A549 (cell line): ENCODE data around the gene ZNF423. TPM values are rescaled to one million over a fixed set of nuclear protein-coding genes. Genes with fewer than 3 reads are reported as not detected.

Experiments
- ATAC-seq, 2 experiments: fragments of 200-7000 bp in 1 of 2; fragments of >200 bp in 1 of 2; cut with Nextera tagmentation in 1 of 2; cut with Tn5 transposase in 1 of 2; 3 replicates each; pipeline versions ENCODE4 v1.8.0 to v1.9.1; 2018 to 2020; ENCODE audit warnings: mild to moderate bottlenecking in 1 of 2, moderate library complexity in 1 of 2
- CTCF ChIA-PET: fragments of 300-600 bp; sonication (Branson Sonifier 250); formaldehyde crosslinking; extraction: SDS; loops from one replicate; lab custom pipeline; 2021; ENCODE audit warnings: antibody characterized with exemption, inconsistent platforms; lab: Yijun Ruan, JAX
- POLR2A ChIA-PET: fragments of 350-600 bp; formaldehyde crosslinking; extraction: SDS; loops from one replicate; lab custom pipeline; 2021; ENCODE audit warnings: antibody characterized with exemption, inconsistent platforms; lab: Yijun Ruan, JAX
- DNase-seq, 2 experiments: peaks; one replicate each; pipeline versions ENCODE4 v3.0.0 to v3.0.0-alpha.2; 2011 to 2016; ENCODE audit warnings: low read depth in 1 of 2, low spot score in 1 of 2
- FAIRE-seq: peaks from 2 replicates; lab custom pipeline; 2011; peaks lifted over from hg19 to GRCh38; lab: Jason Lieb, UNC
- H3K27ac ChIP-seq, 2 experiments: fragments of >200 bp; sonication (Bioruptor Twin); formaldehyde crosslinking; 3 replicates each; pipeline ENCODE4 v1.5.1; 2016 to 2017
- H3K4me1 ChIP-seq: fragments of >200 bp; sonication (Bioruptor Twin); formaldehyde crosslinking; 3 replicates; pipeline ENCODE4 v1.6.1; 2016
- H3K4me2 ChIP-seq: fragments of >200 bp; sonication (Bioruptor Twin); formaldehyde crosslinking; 3 replicates; pipeline ENCODE4 v1.6.1; 2016
- H3K4me3 ChIP-seq: fragments of >200 bp; sonication (Bioruptor Twin); formaldehyde crosslinking; 3 replicates; pipeline ENCODE4 v1.5.1; 2016
- H3K9me3 ChIP-seq: fragments of >200 bp; sonication (Bioruptor Twin); formaldehyde crosslinking; 3 replicates; pipeline ENCODE4 v1.6.1; 2016
- CEBPB ChIP-seq, 2 experiments: fragments of >200 bp in 1 of 2; sonication (Bioruptor Twin) in 1 of 2; formaldehyde crosslinking in 1 of 2; IDR thresholded peaks; 2 replicates each; pipeline ENCODE4 v1.6.1; 2012 to 2016
- CHD2 ChIP-seq: fragments of 150-350 bp; IDR thresholded peaks from 2 replicates; pipeline ENCODE4 v1.6.1; 2014; ENCODE audit warnings: low read length; ENCODE audit not compliant: partially characterized antibody
- FOSB ChIP-seq: fragments of 250-450 bp; sonication (Bioruptor Pico); IDR thresholded peaks from 2 replicates; pipeline ENCODE4 v1.5.0; 2020; ENCODE audit warnings: mild to moderate bottlenecking, moderate library complexity
- FOSL2 ChIP-seq, 2 experiments: fragments of 450-650 bp in 1 of 2; fragments of >200 bp in 1 of 2; sonication (Bioruptor Twin) in 1 of 2; formaldehyde crosslinking; IDR thresholded peaks; 2 replicates each; pipeline versions ENCODE4 v1.5.0 to v1.6.1; 2016 to 2020; ENCODE audit warnings: mild to moderate bottlenecking in 1 of 2, moderate library complexity in 1 of 2
- GATA3 ChIP-seq: IDR thresholded peaks from 2 replicates; pipeline ENCODE4 v1.6.1; 2012; ENCODE audit warnings: borderline replicate concordance
- HDAC2 ChIP-seq: fragments of 200-600 bp; sonication (generic); IDR thresholded peaks from 2 replicates; pipeline ENCODE4 v1.6.1; 2016
- HEYL ChIP-seq: fragments of 250-450 bp; sonication (Bioruptor Pico); IDR thresholded peaks from 2 replicates; pipeline ENCODE4 v1.8.0; 2021; ENCODE audit warnings: mild to moderate bottlenecking, moderate library complexity
- HOXB5 ChIP-seq: fragments of 250-450 bp; sonication (Bioruptor Pico); IDR thresholded peaks from 2 replicates; pipeline ENCODE4 v1.5.0; 2020; ENCODE audit warnings: mild to moderate bottlenecking, moderate library complexity
- KDM5A ChIP-seq: fragments of 200-600 bp; sonication (generic); IDR thresholded peaks from 2 replicates; pipeline ENCODE4 v1.6.1; 2016; ENCODE audit warnings: antibody characterized with exemption, mild to moderate bottlenecking
- MAFK ChIP-seq: fragments of 450-650 bp; IDR thresholded peaks from 2 replicates; pipeline ENCODE4 v1.6.1; 2014; ENCODE audit not compliant: partially characterized antibody
- MYC ChIP-seq: IDR thresholded peaks from 2 replicates; pipeline ENCODE4 v1.6.1; 2012; ENCODE audit warnings: mild to moderate bottlenecking, inconsistent platforms, low read length, improper control_type of control experiment, borderline replicate concordance
- NFE2L2 ChIP-seq: fragments of 150-350 bp; conservative IDR thresholded peaks from 2 replicates; pipeline ENCODE4 v1.6.1; 2014; ENCODE audit warnings: low read length
- POLR2AphosphoS2 ChIP-seq: conservative IDR thresholded peaks from 2 replicates; pipeline ENCODE4 v1.6.1; 2012; ENCODE audit warnings: low read length, improper control_type of control experiment, inconsistent platforms
- RAD21 ChIP-seq, 2 experiments: fragments of >200 bp in 1 of 2; sonication (Bioruptor Twin) in 1 of 2; formaldehyde crosslinking in 1 of 2; IDR thresholded peaks in 1 of 2; conservative IDR thresholded peaks in 1 of 2; 2 replicates in 1 of 2; 3 replicates in 1 of 2; pipeline ENCODE4 v1.6.1; 2012 to 2018; ENCODE audit warnings: inconsistent platforms in 1 of 2
- RCOR1 ChIP-seq: fragments of 150-350 bp; IDR thresholded peaks from 2 replicates; pipeline ENCODE4 v1.6.1; 2014; ENCODE audit warnings: antibody characterized with exemption, low read length, low read depth
- ZSCAN20 ChIP-seq: fragments of 250-450 bp; sonication (Bioruptor Pico); IDR thresholded peaks from 2 replicates; pipeline ENCODE4 v1.8.0; 2022; ENCODE audit warnings: mild to moderate bottlenecking, moderate library complexity
- WGBS: methylation state at CpG from one replicate; pipeline ENCODE4 v1.1.6; 2017; ENCODE audit errors: missing lambda C conversion rate; 5-methylcytosine and 5-hydroxymethylcytosine counted together
- polyA plus RNA-seq, 4 experiments: library from polyadenylated mRNA; depleted of rRNA in 3 of 4; stranded (reverse); fragments of >200 nt; fragmentation: RNase III in 1 of 4; extraction: RNeasy Plus Mini Kit Qiagen cat#74134 plus additional on column Dnase treatment in 1 of 4; gene quantifications; 2 replicates in 3 of 4; 3 replicates in 1 of 4; pipeline ENCODE4 v1.2.3, GENCODE V29; 2011 to 2017
- TF ChIP-seq, protein P1 (sequence below): IDR thresholded peaks from 2 replicates; pipeline ENCODE4 v1.6.1; 2012
- TF ChIP-seq, protein P2 (sequence below): fragments of 250-450 bp; sonication (Bioruptor Pico); IDR thresholded peaks from 2 replicates; pipeline ENCODE4 v1.5.0; 2021; ENCODE audit warnings: mild to moderate bottlenecking, moderate library complexity, borderline replicate concordance
- TF ChIP-seq, protein P3 (sequence below): fragments of 150-350 bp; IDR thresholded peaks from 2 replicates; pipeline ENCODE4 v1.6.1; 2014; ENCODE audit warnings: low read depth, mild to moderate bottlenecking, low read length

The ZNF423 gene
- polyA plus RNA-seq, 2 of the 4 experiments (the other 2 are of a cell fraction): 0.04 to 0.10 TPM

DNA sequence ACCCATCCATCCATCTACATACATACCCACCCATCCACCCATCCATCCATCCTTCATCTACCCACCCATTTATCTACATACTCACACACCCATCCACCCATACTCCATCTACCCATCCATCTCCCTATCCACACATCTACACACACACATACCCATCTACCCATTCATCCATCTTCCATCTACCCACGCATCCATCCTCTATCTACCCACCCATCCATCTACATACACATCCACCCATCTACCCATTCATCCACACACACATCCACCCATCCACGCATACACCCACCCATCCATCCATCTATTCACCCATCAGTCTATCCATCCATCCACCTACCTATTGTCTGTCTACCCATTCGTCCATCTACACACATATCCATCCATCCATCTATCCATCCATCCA, 227.8 kb downstream of the ZNF423 start:
- ChIA-PET CTCF (no interaction called here), POLR2A (no interaction called here)
- no peak for ATAC-seq
- H3K27ac ChIP-seq: no peak overlapping the region
- DNase-seq: no peak
- no peaks in the 10 kb centered on the region for H3K4me1 ChIP-seq
- TF ChIP-seq FOSL2 (IDR thresholded peaks at IDR 0.05) (no peak), FOSL2 (CRISPR knock-in tag; IDR thresholded peaks at IDR 0.05) (no peak), NFE2L2 (no peak), HOXB5 (CRISPR knock-in tag) (no peak), CEBPB (IDR thresholded peaks at IDR 0.05) (no peak), FOSB (no peak), HDAC2 (no peak), POLR2AphosphoS2 (no peak), GATA3 (no peak), ZSCAN20 (CRISPR knock-in tag) (no peak), KDM5A (no peak), HEYL (CRISPR knock-in tag) (no peak), MYC (no peak), CHD2 (no peak), RCOR1 (no peak)
- TF ChIP-seq, protein P1, sequence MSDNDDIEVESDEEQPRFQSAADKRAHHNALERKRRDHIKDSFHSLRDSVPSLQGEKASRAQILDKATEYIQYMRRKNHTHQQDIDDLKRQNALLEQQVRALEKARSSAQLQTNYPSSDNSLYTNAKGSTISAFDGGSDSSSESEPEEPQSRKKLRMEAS: no peak
- TF ChIP-seq, protein P2, sequence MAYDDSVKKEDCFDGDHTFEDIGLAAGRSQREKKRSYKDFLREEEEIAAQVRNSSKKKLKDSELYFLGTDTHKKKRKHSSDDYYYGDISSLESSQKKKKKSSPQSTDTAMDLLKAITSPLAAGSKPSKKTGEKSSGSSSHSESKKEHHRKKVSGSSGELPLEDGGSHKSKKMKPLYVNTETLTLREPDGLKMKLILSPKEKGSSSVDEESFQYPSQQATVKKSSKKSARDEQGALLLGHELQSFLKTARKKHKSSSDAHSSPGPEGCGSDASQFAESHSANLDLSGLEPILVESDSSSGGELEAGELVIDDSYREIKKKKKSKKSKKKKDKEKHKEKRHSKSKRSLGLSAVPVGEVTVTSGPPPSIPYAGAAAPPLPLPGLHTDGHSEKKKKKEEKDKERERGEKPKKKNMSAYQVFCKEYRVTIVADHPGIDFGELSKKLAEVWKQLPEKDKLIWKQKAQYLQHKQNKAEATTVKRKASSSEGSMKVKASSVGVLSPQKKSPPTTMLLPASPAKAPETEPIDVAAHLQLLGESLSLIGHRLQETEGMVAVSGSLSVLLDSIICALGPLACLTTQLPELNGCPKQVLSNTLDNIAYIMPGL (CRISPR knock-in tag): no peak
- no peaks in the 10 kb centered on the region for H3K9me3 ChIP-seq
- H3K4me3 ChIP-seq: no peak overlapping the region
- H3K4me2 ChIP-seq: no peak overlapping the region
- FAIRE-seq: no peak
- WGBS: 8% methylated on average over 3 of the region's 3 CpGs

DNA sequence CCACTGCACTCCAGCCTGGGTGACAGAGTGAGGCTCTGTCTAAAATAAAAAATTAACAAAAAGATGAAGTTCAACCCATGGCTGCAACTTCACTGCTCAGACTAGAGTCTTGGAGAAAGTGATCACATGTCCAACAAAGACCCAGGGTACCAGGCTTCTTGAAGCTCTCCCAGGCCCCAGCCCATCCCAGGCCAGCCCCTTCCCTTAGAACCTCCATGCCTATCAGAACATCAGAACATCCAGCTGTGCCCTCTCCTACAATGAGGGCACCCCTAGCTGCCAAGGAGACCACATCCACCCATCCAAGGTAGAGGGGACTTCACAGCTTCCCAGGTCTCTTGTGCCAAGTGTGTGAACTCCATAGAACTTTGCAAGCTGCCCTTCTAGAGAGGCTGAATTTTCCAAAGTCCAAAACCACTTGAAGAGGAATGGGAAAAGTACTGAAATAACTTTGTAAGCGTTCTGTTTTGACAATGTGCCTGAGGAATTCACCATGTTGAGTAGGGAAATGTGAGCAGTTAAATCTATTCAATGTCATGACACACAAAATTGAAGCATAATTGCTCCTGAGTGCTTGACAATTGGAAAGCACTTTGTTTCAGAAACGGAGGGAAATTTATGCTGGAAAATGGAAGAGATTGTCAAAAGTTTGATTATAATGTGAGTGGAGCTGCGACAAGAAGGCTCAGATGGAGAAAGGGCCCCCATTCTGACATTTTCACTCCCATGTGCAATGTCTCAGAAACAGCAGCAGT, 230.4 kb downstream of the ZNF423 start:
- no peak overlapping the region for H3K27ac ChIP-seq
- H3K4me1 ChIP-seq: peaks cover 6% of the 10 kb centered on the region
- FAIRE-seq: no peak
- no peak for ATAC-seq
- no peaks in the 10 kb centered on the region for H3K9me3 ChIP-seq
- CTCF ChIA-PET: interaction anchor here (0.9 to 1.1 kb wide), 2 partner anchors 33 to 221 kb away, joined by 3 read pairs; no protein-coding TSS in a partner anchor
- no peak overlapping the region for H3K4me2 ChIP-seq
- DNase-seq: no peak
- POLR2A ChIA-PET: no interaction called here
- 3% methylated on average over 3 of the region's 3 CpGs for WGBS
- H3K4me3 ChIP-seq: no peak overlapping the region
- TF ChIP-seq RAD21 (conservative IDR thresholded peaks at IDR 0.05 in 1 of 2, IDR thresholded peaks at IDR 0.05 in 1 of 2): no peak
- TF ChIP-seq, protein P3, sequence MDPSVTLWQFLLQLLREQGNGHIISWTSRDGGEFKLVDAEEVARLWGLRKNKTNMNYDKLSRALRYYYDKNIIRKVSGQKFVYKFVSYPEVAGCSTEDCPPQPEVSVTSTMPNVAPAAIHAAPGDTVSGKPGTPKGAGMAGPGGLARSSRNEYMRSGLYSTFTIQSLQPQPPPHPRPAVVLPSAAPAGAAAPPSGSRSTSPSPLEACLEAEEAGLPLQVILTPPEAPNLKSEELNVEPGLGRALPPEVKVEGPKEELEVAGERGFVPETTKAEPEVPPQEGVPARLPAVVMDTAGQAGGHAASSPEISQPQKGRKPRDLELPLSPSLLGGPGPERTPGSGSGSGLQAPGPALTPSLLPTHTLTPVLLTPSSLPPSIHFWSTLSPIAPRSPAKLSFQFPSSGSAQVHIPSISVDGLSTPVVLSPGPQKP: no peak

DNA sequence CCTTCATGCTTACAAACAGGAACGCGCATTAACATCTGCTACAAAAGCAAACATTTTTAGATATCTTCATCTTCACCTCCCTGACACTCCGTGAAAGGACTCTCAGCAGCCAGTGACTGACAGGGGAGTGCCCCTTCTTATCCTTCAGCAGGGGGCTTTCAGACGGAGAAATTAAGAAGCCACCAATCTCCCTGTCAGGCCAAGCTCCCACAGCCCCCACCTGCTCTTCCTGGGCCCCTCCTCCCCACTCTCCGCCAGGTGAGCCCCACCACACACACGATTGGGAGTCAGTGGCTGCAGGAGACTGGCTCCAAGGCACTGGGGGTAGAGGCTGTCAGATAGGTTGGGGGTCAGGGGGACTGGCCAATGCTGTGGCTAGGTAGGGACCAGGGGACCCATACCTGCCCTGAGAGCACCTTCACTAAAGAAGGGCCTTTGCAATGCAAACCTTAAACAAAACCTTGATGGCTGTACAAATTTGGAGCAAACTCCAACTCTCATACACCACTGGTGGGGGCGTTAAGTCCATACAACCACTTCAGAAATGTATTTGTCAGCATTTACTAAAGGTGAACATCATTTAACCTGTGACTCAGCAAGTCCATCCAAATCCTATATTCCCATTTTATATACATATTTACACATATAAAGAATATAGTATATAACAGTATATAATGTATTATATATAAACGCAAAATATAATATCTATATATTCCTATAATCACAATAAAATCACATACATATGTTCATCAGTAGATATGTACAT, 232.2 kb downstream of the ZNF423 start:
- Histone ChIP-seq H3K9me3 (no peaks in the 10 kb centered on the region), H3K27ac (no peak overlapping the region), H3K4me1 (peaks cover 13% of the 10 kb centered on the region), H3K4me3 (no peak overlapping the region), H3K4me2 (no peak overlapping the region)
- TF ChIP-seq MAFK: peak; percentile 31
- TF ChIP-seq, protein P1: no peak
- CTCF ChIA-PET: interaction anchor here (1.2 kb wide), 1 partner anchor 28 kb away, joined by 3 read pairs; no protein-coding TSS in a partner anchor
- FAIRE-seq (no peak), DNase-seq (no peak), ATAC-seq (no peak)
- WGBS: 48% methylated on average over 7 of the region's 8 CpGs
- POLR2A ChIA-PET: no interaction called here
